Loucy (cell line): Measurements from ENCODE around the gene FNDC11.

Experiments
- H2AFZ ChIP-seq: fragments of 200-600 bp; sonication (generic); 2 replicates; pipeline ENCODE4 v1.6.0; 2016; ENCODE audit warnings: antibody characterized with exemption, mild to moderate bottlenecking, low read length, moderate library complexity
- H3F3A ChIP-seq: fragments of 200-600 bp; 2 replicates; pipeline ENCODE4 v1.6.0; 2016; ENCODE audit warnings: antibody characterized with exemption, low read depth, mild to moderate bottlenecking
- H3K27me3 ChIP-seq: fragments of 200-600 bp; sonication (generic); 2 replicates; pipeline ENCODE4 v1.6.1; 2014; ENCODE audit warnings: low read length, mild to moderate bottlenecking; ENCODE audit not compliant: insufficient read depth, poor library complexity, severe bottlenecking
- H3K36me3 ChIP-seq: fragments of 200-600 bp; sonication (generic); 2 replicates; pipeline ENCODE4 v1.6.1; 2016; ENCODE audit warnings: low read length; ENCODE audit not compliant: insufficient read depth
- H3K4me1 ChIP-seq: fragments of 200-600 bp; sonication (generic); 2 replicates; pipeline ENCODE4 v1.5.1; 2014; ENCODE audit warnings: low read length, mild to moderate bottlenecking; ENCODE audit not compliant: insufficient read depth, poor library complexity, severe bottlenecking
- H3K4me2 ChIP-seq: fragments of 200-600 bp; sonication (generic); 2 replicates; pipeline ENCODE4 v1.6.0; 2014; ENCODE audit warnings: antibody characterized with exemption, low read length, low read depth, mild to moderate bottlenecking; ENCODE audit not compliant: poor library complexity, severe bottlenecking
- H3K4me3 ChIP-seq: fragments of 200-600 bp; sonication (generic); 2 replicates; pipeline ENCODE4 v1.5.1; 2014; ENCODE audit warnings: low read length, mild to moderate bottlenecking, mixed read lengths; ENCODE audit not compliant: poor library complexity, severe bottlenecking
- H3K79me2 ChIP-seq: fragments of 200-600 bp; sonication (generic); 2 replicates; pipeline ENCODE4 v1.6.1; 2014; ENCODE audit warnings: low read length; ENCODE audit not compliant: insufficient read depth
- H3K9ac ChIP-seq: fragments of 200-600 bp; sonication (generic); 2 replicates; pipeline ENCODE4 v1.6.0; 2014; ENCODE audit warnings: mild to moderate bottlenecking, low read depth, low read length, moderate library complexity; ENCODE audit not compliant: poor library complexity, severe bottlenecking
- H3K9me2 ChIP-seq: fragments of 200-600 bp; sonication (generic); replicated peaks from 2 replicates; pipeline ENCODE4 v1.6.1; 2016; ENCODE audit warnings: low read depth, low read length, mixed read lengths
- H3K9me3 ChIP-seq: fragments of 200-600 bp; sonication (generic); 2 replicates; pipeline ENCODE4 v1.6.1; 2014; ENCODE audit warnings: mild to moderate bottlenecking, antibody characterized with exemption, low read length, low read depth; ENCODE audit not compliant: insufficient read depth
- H4K20me1 ChIP-seq: fragments of 200-600 bp; sonication (generic); 2 replicates; pipeline ENCODE4 v1.6.0; 2014; ENCODE audit warnings: antibody characterized with exemption, low read length, mild to moderate bottlenecking; ENCODE audit not compliant: insufficient read depth, poor library complexity, severe bottlenecking
- CTCF ChIP-seq: fragments of 200-600 bp; sonication (generic); conservative IDR thresholded peaks from 2 replicates; pipeline ENCODE4 v1.5.1; 2014; ENCODE audit warnings: mild to moderate bottlenecking, antibody characterized with exemption, low read length
- EZH2phosphoT487 ChIP-seq: fragments of 200-600 bp; IDR thresholded peaks from 2 replicates; pipeline ENCODE4 v1.6.1; 2018; ENCODE audit warnings: antibody characterized with exemption, mild to moderate bottlenecking, moderate library complexity, borderline replicate concordance

FNDC11 gene

GRCh38 chr20:63567136-63567385 lies 13.1 kb downstream of the FNDC11 start:
- H3K4me2 ChIP-seq: no peak overlapping the region
- H2AFZ ChIP-seq: no peak overlapping the region
- no peaks in the 10 kb centered on the region for H3K79me2 ChIP-seq
- H3K9me2 ChIP-seq: no peaks in the 10 kb centered on the region
- no peak overlapping the region for H3K9ac ChIP-seq
- H3K4me3 ChIP-seq: no peak overlapping the region
- no peaks in the 10 kb centered on the region for H3F3A ChIP-seq
- TF ChIP-seq EZH2phosphoT487: no peak
- no peak for TF ChIP-seq CTCF
- H3K36me3 ChIP-seq: no peaks in the 10 kb centered on the region
- H3K4me1 ChIP-seq: peaks cover 21% of the 10 kb centered on the region
- no peaks in the 10 kb centered on the region for H3K9me3 ChIP-seq
- H4K20me1 ChIP-seq: peaks cover 13% of the 10 kb centered on the region
- H3K27me3 ChIP-seq: peaks cover 4% of the 10 kb centered on the region

- H3K9me2 ChIP-seq: no peaks in the 10 kb centered on the region
- H3F3A ChIP-seq: no peaks in the 10 kb centered on the region
- no peak overlapping the region for H3K9ac ChIP-seq
- TF ChIP-seq CTCF (no peak), EZH2phosphoT487 (no peak)
- no peaks in the 10 kb centered on the region for H3K9me3 ChIP-seq
- H3K4me2 ChIP-seq: peak overlapping the region; percentile 71
- peaks cover 21% of the 10 kb centered on the region for H3K4me1 ChIP-seq
- peaks cover 13% of the 10 kb centered on the region for H4K20me1 ChIP-seq
- no peak overlapping the region for H2AFZ ChIP-seq
- H3K79me2 ChIP-seq: no peaks in the 10 kb centered on the region
- H3K4me3 ChIP-seq: peak overlapping the region; percentile 57
- peaks cover 4% of the 10 kb centered on the region for H3K27me3 ChIP-seq
- no peaks in the 10 kb centered on the region for H3K36me3 ChIP-seq
Measured at GRCh38 chr20:63567386-63568169, 13.6 kb downstream of the FNDC11 start.

GRCh38 chr20:63568170-63568981 lies 14.4 kb downstream of the FNDC11 start:
- no peaks in the 10 kb centered on the region for H3K36me3 ChIP-seq
- TF ChIP-seq CTCF: no peak
- no peak for TF ChIP-seq EZH2phosphoT487
- no peaks in the 10 kb centered on the region for H3K9me2 ChIP-seq
- H2AFZ ChIP-seq: no peak overlapping the region
- H4K20me1 ChIP-seq: peaks cover 13% of the 10 kb centered on the region
- peaks cover 27% of the 10 kb centered on the region for H3K4me1 ChIP-seq
- no peaks in the 10 kb centered on the region for H3F3A ChIP-seq
- H3K4me3 ChIP-seq: peak overlapping the region; percentile 57
- H3K27me3 ChIP-seq: peaks cover 4% of the 10 kb centered on the region
- peak overlapping the region; percentile 71 for H3K4me2 ChIP-seq
- H3K9me3 ChIP-seq: no peaks in the 10 kb centered on the region
- H3K79me2 ChIP-seq: no peaks in the 10 kb centered on the region
- no peak overlapping the region for H3K9ac ChIP-seq
